GM12873 (cell line): ENCODE measurements around the gene VPS13C.

Experiments
- TF ChIP-seq, protein P1 (sequence below): IDR thresholded peaks from 2 replicates; pipeline ENCODE4 v1.5.1; 2012; ENCODE audit warnings: low read depth, mild to moderate bottlenecking, moderate library complexity, low read length, control low read depth; ENCODE audit not compliant: insufficient read depth; ENCODE audit errors: missing control alignments

VPS13C gene

DNA sequence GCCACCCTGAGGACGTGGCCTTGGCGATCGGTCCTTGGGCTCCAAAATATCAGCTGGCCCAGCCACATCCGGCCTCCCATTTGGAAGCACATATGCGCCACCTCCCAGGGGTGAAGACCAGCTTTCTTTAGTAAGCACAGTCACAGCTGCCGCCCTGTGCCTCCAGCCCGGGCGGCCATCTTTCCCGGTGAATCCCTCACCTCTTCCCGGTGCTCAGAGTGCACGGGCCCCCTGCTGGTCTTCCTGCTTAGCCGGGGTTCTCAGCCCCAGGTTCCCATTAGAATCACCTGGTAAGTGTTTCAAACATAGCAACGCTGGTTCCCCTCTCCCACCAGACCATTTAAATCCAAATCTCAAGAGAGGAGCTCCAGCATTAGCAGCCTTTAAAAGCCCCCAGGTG lies 232.2 kb downstream of the VPS13C start:
- TF ChIP-seq, protein P1, sequence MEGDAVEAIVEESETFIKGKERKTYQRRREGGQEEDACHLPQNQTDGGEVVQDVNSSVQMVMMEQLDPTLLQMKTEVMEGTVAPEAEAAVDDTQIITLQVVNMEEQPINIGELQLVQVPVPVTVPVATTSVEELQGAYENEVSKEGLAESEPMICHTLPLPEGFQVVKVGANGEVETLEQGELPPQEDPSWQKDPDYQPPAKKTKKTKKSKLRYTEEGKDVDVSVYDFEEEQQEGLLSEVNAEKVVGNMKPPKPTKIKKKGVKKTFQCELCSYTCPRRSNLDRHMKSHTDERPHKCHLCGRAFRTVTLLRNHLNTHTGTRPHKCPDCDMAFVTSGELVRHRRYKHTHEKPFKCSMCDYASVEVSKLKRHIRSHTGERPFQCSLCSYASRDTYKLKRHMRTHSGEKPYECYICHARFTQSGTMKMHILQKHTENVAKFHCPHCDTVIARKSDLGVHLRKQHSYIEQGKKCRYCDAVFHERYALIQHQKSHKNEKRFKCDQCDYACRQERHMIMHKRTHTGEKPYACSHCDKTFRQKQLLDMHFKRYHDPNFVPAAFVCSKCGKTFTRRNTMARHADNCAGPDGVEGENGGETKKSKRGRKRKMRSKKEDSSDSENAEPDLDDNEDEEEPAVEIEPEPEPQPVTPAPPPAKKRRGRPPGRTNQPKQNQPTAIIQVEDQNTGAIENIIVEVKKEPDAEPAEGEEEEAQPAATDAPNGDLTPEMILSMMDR, result no peak

DNA sequence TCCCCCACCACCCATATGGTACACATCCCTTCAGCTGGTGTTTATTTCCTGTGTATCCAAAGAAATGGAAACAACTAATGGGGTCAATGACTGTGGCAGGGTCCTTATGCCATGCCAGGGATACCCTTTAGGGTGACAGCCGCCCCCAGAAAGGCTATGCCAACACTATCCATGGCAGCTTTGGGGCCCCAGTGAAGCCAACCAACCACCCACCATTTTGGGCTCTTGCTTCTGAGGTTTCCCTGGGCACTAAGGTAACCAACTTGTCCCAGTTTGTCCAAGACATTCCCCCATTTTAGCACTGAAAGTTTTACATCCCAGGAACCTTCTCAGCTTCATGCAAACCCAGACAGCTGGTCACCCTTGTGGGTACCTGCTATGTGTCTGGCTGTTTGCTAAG lies 233.1 kb downstream of the VPS13C start:
- TF ChIP-seq, protein P1, result no peak

DNA sequence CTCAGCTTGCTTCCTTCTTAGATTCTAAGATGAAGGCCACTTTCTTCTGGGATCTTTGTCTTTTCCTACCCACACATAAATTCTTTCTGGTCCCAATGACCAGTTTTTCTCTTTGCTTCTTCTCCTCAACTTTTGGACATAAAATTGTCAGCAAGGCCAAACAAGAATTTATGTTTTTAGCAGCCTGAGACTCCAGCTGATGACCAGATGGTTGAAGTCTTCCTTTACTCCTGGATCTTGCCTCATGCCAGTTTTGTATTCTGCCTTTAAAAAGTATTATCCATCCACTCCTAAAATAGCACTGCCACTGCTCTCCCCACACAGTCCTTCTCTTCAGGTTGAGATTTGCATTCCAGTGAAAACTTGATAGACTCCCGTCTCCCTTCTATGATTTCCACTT lies 236.0 kb downstream of the VPS13C start:
- TF ChIP-seq, protein P1, result no peak

DNA sequence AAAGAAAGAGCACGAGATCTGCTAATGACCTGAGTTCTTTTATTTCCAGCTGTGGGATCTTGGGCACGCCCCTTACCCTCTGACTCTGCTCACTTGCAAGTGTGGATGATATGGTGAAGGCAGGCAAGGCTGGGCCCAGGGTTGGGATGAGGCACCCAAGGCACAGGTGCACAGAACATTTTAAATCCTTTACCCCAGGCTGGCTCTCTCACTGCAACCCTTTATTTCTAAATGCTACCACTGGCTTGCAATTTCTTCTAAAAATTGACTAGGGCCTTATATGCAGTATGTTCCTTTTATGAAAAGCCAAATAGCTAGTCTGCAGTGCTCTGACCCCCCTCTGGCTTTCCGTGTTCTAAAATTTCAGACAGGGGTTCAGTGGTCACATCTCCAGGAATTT lies 237.7 kb downstream of the VPS13C start:
- TF ChIP-seq, protein P1, result no peak

DNA sequence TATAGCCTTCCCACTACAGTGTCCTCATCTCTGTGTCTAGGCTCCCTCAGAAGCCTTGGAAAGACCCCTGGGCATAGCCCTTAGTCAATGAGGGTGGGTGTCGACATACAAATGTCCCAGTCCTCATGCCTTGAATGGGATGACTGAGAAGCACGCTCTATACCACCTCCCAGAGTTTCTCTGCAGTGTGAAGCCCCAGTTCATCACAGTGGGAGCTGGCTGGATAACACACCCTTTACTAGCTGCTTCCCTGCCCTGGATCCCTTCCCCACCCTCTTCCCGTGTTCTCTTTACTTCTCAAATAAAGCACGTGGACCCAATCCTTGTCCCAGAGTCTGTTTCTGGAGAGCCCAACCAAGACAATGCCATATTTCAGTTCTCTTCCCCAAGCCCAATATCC lies 239.3 kb downstream of the VPS13C start:
- TF ChIP-seq, protein P1, result no peak

DNA sequence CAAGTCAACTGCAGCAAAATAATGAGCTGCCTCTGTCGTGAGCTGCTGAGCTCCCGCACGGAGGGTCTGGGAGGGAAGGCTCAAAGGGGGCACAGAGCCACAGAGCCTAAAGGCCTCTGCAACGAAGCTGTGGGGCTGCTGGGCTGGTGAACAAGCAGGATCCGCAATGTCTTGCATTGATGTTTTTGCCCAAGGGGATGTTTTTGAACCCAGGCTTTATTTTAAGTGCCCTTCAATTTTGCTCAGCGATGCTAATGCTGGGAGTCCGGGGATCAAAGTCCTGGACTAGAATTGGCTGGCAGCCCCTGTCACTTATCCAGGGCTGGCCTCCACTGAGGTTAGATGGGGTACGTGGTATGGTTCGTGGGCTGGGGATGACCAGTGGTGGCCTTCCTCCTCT lies 240.0 kb downstream of the VPS13C start:
- TF ChIP-seq, protein P1, result no peak

DNA sequence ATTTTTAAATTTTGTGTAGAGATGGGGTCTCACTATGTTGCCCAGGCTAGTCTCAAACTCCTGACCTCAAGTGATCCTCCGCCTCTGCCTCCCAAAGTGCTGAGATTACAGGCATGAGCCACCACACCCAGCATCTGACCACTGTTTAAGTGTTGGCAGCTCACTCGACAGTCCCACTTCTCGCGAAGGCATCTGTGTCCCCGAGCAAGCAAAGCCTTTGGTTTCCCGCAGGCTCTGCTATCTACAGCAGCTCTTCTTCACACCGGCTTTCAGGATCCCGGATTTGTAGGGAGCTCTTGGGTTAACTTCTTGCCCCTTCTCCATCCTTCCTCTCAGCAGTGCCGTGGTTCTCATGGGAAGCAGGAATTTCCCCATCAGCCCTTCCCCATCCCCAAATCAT lies 240.9 kb downstream of the VPS13C start:
- TF ChIP-seq, protein P1, result no peak
